Lower lobe of right lung (tissue), 2 donors: ENCODE data around the gene PSG1. TPM values are rescaled to one million over a fixed set of nuclear protein-coding genes. Genes with fewer than 3 reads are reported as not detected.
"Not testable (repeated sequence)": the region's sequence is repeated elsewhere in the genome, so short reads cannot be mapped to it uniquely, and the experiment has no call there.

Experiments used
- ATAC-seq, 2 donors: fragments of 200-7000 bp; cut with Tn5 transposase; one replicate each; pipeline ENCODE4 v1.9.1; 2020 to 2022; ENCODE audit warnings: mild to moderate bottlenecking in 2 of 2, moderate library complexity in 2 of 2
- DNase-seq: peaks from one replicate; pipeline ENCODE4 v3.0.0-alpha.2; 2020
- H3K27ac ChIP-seq: fragments of 200-600 bp; one replicate; pipeline ENCODE4 v1.8.0; 2022
- H3K27me3 ChIP-seq: fragments of 200-600 bp; one replicate; pipeline ENCODE4 v1.8.0; 2022; ENCODE audit warnings: low read depth
- H3K36me3 ChIP-seq: fragments of 200-600 bp; one replicate; pipeline ENCODE4 v1.8.0; 2022; ENCODE audit warnings: mild to moderate bottlenecking
- H3K4me1 ChIP-seq: fragments of 200-600 bp; one replicate; pipeline ENCODE4 v1.8.0; 2022
- H3K4me3 ChIP-seq: fragments of 200-600 bp; one replicate; pipeline ENCODE4 v1.8.0; 2022; ENCODE audit warnings: mild to moderate bottlenecking
- H3K9me3 ChIP-seq: fragments of 200-600 bp; one replicate; pipeline ENCODE4 v1.8.0; 2022
- intact Hi-C: fragments of 100-400 bp; cut with DNase I; formaldehyde crosslinking; loops from one replicate; pipeline ENCODE4 v1.11.0; 2022
- total RNA-seq: library from RNA; stranded (reverse); fragmentation: NEBNext Ultra II Directional; extraction: Animal tissue kit (Norgen Biotek cat#: 25700); gene quantifications from one replicate; pipeline ENCODE4 v1.2.1, GENCODE V29; 2021
- donor health status: DM: no; HTN: yes; CAD: no; lungs with severe emphysema.

PSG1 gene
- total RNA-seq, 1 donor from 2014 or later = not detected

- H3K27me3 ChIP-seq, H3K9me3 ChIP-seq, H3K4me3 ChIP-seq, DNase-seq, ATAC-seq, H3K27ac ChIP-seq, H3K36me3 ChIP-seq, H3K4me1 ChIP-seq, intact Hi-C loops: not testable (repeated sequence)
Measured at GRCh38 chr19:42916931-42917330, 37.4 kb upstream of the PSG1 start.

GRCh38 chr19:42913516-42913915 is 34.0 kb upstream of the PSG1 start:
- H3K36me3 ChIP-seq, ATAC-seq, DNase-seq, H3K9me3 ChIP-seq, intact Hi-C loops, H3K4me3 ChIP-seq, H3K27me3 ChIP-seq, H3K4me1 ChIP-seq, H3K27ac ChIP-seq: not testable (repeated sequence)

- H3K4me1 ChIP-seq, H3K36me3 ChIP-seq, H3K27ac ChIP-seq, H3K4me3 ChIP-seq, H3K9me3 ChIP-seq, H3K27me3 ChIP-seq, intact Hi-C loops, ATAC-seq, DNase-seq: not testable (repeated sequence)
Measured at GRCh38 chr19:42912941-42913340, 33.4 kb upstream of the PSG1 start.

DNA sequence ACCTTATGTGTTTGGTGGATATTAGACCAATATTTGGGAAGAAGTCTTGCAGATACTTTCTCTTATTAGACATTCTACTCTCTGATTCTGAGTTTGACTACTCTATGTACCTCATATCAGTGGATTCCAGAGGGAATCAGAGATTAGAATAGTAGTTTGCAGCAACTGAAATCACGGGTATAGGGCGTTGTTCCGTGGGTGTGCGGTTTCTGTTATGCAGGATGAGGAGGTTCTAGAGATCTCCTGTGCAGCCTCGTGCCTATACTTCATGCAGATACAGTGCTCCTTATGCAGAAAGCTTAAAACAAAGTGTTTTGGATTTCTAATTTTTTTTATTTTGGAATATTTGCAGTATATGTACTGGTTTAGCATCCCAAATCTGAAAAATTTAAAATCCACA is 32.2 kb upstream of the PSG1 start:
- not testable (repeated sequence) for ATAC-seq

DNA sequence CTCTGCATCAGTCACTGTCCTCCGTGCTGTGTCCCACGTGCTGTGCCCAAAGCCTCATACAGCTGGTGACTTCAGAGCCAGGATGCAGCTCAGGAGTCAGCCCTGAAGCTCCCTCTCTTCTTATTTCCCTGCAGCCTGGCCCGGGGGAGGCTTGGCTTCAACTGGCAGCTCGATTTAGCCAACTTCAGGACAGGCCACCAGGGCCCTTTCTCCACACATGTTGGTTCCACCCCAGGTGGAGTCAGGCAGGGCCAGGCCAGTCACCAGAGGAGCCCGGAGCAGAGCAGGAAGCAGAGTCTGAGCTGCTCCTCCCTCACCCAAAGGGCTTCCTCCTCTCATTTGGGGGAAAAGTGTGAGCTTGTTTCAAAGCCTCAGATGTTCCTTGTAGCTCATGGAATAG is 26.6 kb upstream of the PSG1 start:
- DNase-seq, H3K27me3 ChIP-seq, ATAC-seq, H3K36me3 ChIP-seq, H3K27ac ChIP-seq, H3K4me1 ChIP-seq, intact Hi-C loops, H3K9me3 ChIP-seq, H3K4me3 ChIP-seq: not testable (repeated sequence)

More for the DNA sequence above, 32.2 kb upstream of the PSG1 start:
- H3K27me3 ChIP-seq, DNase-seq, H3K4me3 ChIP-seq, H3K27ac ChIP-seq, intact Hi-C loops, H3K36me3 ChIP-seq, H3K9me3 ChIP-seq, H3K4me1 ChIP-seq: not testable (repeated sequence)

GRCh38 chr19:42900561-42900960 is 21.0 kb upstream of the PSG1 start:
- intact Hi-C loops, ATAC-seq, H3K36me3 ChIP-seq, DNase-seq, H3K4me1 ChIP-seq, H3K4me3 ChIP-seq, H3K27me3 ChIP-seq, H3K9me3 ChIP-seq, H3K27ac ChIP-seq: not testable (repeated sequence)

DNA sequence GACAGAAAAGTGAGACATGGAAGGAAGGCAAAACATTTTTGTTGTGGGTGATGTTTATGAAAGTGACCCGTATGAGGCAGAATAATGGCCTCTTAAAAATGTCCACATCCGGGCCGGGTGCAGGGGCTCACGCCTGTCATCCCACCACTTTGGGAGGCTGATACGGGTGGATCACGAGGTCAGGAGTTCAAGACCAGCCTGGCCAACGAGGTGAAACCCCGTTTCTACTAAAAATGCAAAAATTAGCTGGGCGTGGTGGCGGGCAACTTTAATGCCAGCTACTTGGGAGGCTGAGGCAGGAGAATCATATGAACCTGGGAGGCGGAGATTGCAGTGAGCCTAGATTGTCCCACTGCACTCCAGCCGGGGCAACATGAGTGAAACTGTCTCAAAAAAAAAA is 20.2 kb upstream of the PSG1 start:
- DNase-seq, H3K27me3 ChIP-seq, H3K9me3 ChIP-seq, intact Hi-C loops, H3K36me3 ChIP-seq, H3K4me3 ChIP-seq, H3K27ac ChIP-seq, ATAC-seq, H3K4me1 ChIP-seq: not testable (repeated sequence)

DNA sequence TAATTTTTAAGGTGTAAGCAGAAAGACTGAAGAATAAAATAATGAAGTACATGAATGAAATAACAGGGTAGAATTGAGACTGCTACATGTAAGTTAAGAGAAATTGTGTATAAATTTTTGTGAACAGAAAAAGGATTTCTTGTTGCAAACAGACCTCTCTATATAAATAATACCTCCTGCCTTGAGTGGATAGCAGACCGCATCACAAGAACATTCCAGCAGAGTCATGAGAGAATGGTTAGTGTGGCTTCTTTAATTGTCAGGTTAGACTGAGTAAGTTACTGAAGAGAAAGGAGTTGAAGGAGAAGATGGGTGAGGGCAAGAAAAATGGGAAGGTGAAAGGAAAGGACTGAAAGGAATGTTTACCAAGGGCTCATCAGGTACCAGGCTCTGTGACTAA is 19.6 kb upstream of the PSG1 start:
- H3K36me3 ChIP-seq, H3K27ac ChIP-seq, H3K4me3 ChIP-seq, intact Hi-C loops, H3K27me3 ChIP-seq, H3K9me3 ChIP-seq, H3K4me1 ChIP-seq, DNase-seq, ATAC-seq: not testable (repeated sequence)

DNA sequence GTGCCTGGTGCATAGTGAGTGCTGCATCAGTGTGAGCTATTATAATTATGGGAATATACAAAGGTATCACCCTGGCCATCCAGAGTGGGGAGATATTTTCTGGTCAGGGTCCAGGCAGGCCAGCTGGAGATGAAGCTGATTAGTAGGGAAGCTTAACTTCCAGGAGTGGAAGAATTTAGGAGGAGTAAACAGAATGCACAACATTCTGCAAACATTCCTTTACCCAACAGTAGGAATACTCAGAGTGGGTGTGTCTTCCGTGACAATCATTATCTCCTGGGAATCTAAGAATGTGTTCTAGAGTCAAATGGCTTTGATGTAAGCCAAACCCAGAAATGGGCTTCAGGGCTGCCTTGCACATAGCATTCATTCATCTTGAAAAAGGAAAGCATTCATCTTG is 19.1 kb upstream of the PSG1 start:
- H3K36me3 ChIP-seq, intact Hi-C loops, H3K27me3 ChIP-seq, ATAC-seq, H3K4me3 ChIP-seq, DNase-seq, H3K4me1 ChIP-seq, H3K27ac ChIP-seq, H3K9me3 ChIP-seq: not testable (repeated sequence)

- intact Hi-C loops, DNase-seq, H3K27me3 ChIP-seq, ATAC-seq, H3K9me3 ChIP-seq, H3K36me3 ChIP-seq, H3K27ac ChIP-seq, H3K4me3 ChIP-seq, H3K4me1 ChIP-seq: not testable (repeated sequence)
Measured at GRCh38 chr19:42897729-42898128, 18.2 kb upstream of the PSG1 start.

- DNase-seq, H3K4me1 ChIP-seq, intact Hi-C loops, H3K36me3 ChIP-seq, H3K27ac ChIP-seq, H3K9me3 ChIP-seq, ATAC-seq, H3K4me3 ChIP-seq, H3K27me3 ChIP-seq: not testable (repeated sequence)
Measured at GRCh38 chr19:42890446-42890845, 10.9 kb upstream of the PSG1 start.

DNA sequence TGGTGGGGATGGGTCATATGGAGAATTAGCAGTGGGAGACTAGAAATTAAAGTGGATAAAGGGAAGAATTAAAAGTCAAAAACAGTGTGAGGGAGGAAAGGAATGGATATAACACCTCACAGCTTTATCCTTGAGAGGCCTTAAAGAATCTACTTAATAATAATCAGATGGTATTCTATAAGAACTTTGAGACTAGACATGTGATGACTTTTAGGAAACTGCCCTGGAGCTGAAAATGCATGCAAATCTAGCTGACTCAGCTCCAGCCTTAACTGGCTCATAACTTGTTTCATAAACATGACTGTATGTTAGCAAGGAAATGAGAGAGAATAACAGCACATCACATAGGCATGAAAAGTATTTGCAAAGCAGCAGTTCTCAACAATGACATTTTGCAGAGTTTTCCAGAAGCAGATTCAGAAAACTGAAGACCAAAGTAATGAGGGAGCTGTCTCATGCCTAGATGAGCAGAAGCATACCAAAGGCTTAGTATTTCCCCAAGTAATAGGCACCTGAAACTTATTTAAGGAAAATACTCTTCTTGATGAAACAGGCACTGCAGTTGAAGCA is 8.4 kb upstream of the PSG1 start:
- ATAC-seq, H3K9me3 ChIP-seq, DNase-seq, H3K4me1 ChIP-seq, H3K4me3 ChIP-seq, intact Hi-C loops, H3K36me3 ChIP-seq, H3K27ac ChIP-seq: not testable (repeated sequence)
- peaks cover 11% of the 10 kb centered on the region for H3K27me3 ChIP-seq

GRCh38 chr19:42882730-42883129 is 3.2 kb upstream of the PSG1 start:
- H3K27ac ChIP-seq, H3K9me3 ChIP-seq, H3K4me3 ChIP-seq, DNase-seq, intact Hi-C loops, H3K4me1 ChIP-seq, ATAC-seq, H3K36me3 ChIP-seq: not testable (repeated sequence)
- H3K27me3 ChIP-seq = peaks cover 11% of the 10 kb centered on the region

DNA sequence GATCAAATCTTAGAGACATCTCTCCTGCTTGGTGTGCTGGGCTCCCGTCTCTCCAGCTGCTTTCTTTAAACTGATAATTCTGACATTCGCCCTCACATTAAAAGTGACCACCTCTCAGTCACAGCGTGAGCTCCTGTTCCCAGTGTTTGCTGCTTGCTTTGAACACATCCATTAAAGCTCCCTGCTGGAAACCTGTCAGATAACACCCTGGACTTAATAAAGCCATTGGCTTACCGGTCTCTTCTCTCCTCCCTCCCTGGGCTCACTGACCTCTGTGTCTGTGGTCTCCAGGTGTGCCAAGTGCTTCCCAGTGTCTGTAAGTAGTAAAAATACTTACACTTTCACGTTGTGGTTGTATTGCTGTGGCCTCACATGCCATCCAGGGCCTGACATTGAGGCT is 2.5 kb upstream of the PSG1 start:
- H3K36me3 ChIP-seq, DNase-seq, H3K4me1 ChIP-seq, H3K27ac ChIP-seq, H3K4me3 ChIP-seq, intact Hi-C loops, H3K9me3 ChIP-seq, ATAC-seq: not testable (repeated sequence)
- H3K27me3 ChIP-seq = peaks cover 11% of the 10 kb centered on the region
